Measurements from ENCODE around the gene SSR2. TPM values are rescaled to one million over a fixed set of nuclear protein-coding genes. Genes with fewer than 3 reads are reported as not detected.

SSR2 gene
- total RNA-seq, 1 donor from 2014 or later = 450 TPM

- no peak overlapping the region for H3K4me3 ChIP-seq (ENCODE audit: low read depth, low read length)
- no peak for TF ChIP-seq CTCF (conservative IDR thresholded peaks at IDR 0.05; ENCODE audit: low read depth, low read length)
- DNase-seq (ENCODE audit: low read depth) = no peak
Measured at GRCh38 chr1:155960081-155960745, 60.5 kb downstream of the SSR2 start.

Other genes with a start within 250 kb of the SSR2 start
- 13.9 and 22.7 TPM in 2 replicates for gene GON4L, start 163.7 kb downstream of the SSR2 start, total RNA-seq
- 13.2 and 15.4 TPM in 2 replicates for gene SYT11, start 161.4 kb downstream of the SSR2 start, total RNA-seq
- 16.3 and 17.6 TPM in 2 replicates for gene RIT1, start 109.6 kb downstream of the SSR2 start, total RNA-seq
- 30.8 and 36.7 TPM in 2 replicates for gene KHDC4, start 86.5 kb downstream of the SSR2 start, total RNA-seq
- not detected in 2 replicates for gene RXFP4, start 79.3 kb downstream of the SSR2 start, total RNA-seq
- gene ARHGEF2, start 42.4 kb downstream of the SSR2 start, total RNA-seq = 62.5 and 89.7 TPM in 2 replicates
- gene UBQLN4, start 32.8 kb upstream of the SSR2 start, total RNA-seq = 28.2 and 29.7 TPM in 2 replicates
- gene LAMTOR2, start 33.8 kb upstream of the SSR2 start, total RNA-seq = 94.8 and 97.0 TPM in 2 replicates
- 17.8 and 47.5 TPM in 2 replicates for gene RAB25, start 40.2 kb upstream of the SSR2 start, total RNA-seq
- 14.8 and 19.0 TPM in 2 replicates for gene MEX3A, start 61.5 kb upstream of the SSR2 start, total RNA-seq
- gene LMNA, start 93.8 kb upstream of the SSR2 start, total RNA-seq = 358 and 433 TPM in 2 replicates
- gene SEMA4A, start 132.6 kb upstream of the SSR2 start, total RNA-seq = 1.4 and 3.5 TPM in 2 replicates
- 7.4 and 16.6 TPM in 2 replicates for gene SLC25A44, start 173.2 kb upstream of the SSR2 start, total RNA-seq
- gene PMF1, start 192.1 kb upstream of the SSR2 start, total RNA-seq = 112 and 131 TPM in 2 replicates
- 0.29 TPM in 1 of 2 replicates, not detected in the other for gene BGLAP, start 221.2 kb upstream of the SSR2 start, total RNA-seq
- gene PAQR6, start 227.1 kb upstream of the SSR2 start, total RNA-seq = 1.4 and 1.5 TPM in 2 replicates

All from epithelial cell of proximal tubule (primary cell).